Measurements from ENCODE around the gene TTC36.
A peak's percentile ranks its signal among the peaks of the same experiment; 100 is the strongest.
"Not testable (repeated sequence)": the region's sequence is repeated elsewhere in the genome, so short reads cannot be mapped to it uniquely, and the experiment has no call there.

TTC36 gene, protein sequence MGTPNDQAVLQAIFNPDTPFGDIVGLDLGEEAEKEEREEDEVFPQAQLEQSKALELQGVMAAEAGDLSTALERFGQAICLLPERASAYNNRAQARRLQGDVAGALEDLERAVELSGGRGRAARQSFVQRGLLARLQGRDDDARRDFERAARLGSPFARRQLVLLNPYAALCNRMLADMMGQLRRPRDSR

DNA sequence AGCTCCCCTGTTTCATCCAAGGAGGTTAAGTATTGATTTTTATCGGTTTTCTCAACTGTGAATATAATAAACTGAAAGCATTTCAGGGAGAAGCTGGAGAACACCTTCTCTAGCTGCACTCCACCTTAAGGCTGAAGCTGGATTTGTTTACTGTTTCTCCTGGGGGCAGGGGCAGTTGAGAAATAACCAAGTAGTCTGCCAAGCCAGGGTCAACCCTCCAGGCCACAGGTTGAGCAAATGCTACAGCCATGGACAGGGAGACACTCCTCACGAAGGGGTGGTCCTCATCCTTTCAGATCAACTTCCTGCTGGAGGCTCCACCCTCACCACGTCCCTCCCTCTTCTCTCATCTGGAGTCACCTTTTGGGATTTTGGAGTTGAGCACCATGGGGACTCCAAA lies at the start of gene TTC36:
Gene TTC36 (plus strand): TSS at position 366 of the 400 bp plus-strand sequence. CDS start 21 bp downstream, at position 387.
- DNase-seq = no peak

DNA sequence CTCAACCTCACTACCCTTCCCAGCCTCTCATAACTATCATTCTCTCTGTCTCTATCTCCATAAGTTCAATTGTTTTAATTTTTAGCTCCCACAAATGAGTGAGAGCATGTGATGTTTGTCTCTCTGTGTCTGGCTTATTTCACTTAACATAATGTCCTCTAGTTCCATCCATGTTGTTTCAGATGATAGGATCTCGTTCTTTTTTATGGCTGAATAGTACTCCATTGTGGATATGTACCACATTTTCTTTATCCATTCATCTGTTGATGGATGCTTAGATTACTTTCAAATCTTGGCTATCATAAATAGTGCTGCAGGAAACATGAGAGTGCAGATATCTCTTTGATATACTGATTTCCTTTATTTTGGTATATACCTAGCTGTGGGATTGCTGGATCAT lies 46.0 kb upstream of the TTC36 start:
- not testable (repeated sequence) for DNase-seq

DNA sequence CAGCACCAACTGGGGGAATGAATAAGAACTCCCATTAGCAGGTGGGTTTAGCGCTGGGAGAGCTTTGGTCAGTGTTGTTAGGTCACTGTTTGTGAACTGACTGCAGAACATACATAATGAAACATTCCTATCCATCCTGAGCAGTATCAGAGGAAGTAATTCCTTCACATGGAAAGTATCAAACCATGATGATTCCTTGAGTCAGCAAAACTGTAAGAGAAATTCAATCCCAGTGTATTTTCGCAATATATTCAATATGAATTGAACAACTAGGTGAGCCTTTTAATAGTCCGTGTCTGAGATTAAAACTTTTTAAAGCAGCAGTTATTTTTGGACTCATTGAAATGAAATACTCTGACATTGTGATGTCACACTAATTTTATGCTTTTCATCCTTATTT lies 42.9 kb upstream of the TTC36 start:
- no peak for DNase-seq

DNA sequence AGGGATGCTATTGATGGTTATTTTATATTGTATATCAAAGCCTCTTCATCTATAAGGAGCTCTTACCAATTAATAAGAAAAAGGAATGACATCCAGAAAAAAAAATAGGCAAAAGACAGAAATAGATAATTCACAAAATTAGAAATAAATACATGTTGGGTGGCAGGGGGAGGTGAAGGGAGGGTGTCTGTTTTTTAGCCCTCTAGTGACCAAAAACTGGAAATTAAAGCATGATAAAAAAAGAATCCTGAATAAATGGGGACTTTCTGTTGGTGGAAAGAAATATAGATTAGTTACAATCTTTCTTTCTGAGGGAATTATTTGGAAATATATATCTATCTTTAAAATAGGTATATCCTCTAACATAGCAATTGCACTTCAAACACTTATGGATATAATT lies 42.0 kb upstream of the TTC36 start:
- DNase-seq = peak; percentile 2 to 37

DNA sequence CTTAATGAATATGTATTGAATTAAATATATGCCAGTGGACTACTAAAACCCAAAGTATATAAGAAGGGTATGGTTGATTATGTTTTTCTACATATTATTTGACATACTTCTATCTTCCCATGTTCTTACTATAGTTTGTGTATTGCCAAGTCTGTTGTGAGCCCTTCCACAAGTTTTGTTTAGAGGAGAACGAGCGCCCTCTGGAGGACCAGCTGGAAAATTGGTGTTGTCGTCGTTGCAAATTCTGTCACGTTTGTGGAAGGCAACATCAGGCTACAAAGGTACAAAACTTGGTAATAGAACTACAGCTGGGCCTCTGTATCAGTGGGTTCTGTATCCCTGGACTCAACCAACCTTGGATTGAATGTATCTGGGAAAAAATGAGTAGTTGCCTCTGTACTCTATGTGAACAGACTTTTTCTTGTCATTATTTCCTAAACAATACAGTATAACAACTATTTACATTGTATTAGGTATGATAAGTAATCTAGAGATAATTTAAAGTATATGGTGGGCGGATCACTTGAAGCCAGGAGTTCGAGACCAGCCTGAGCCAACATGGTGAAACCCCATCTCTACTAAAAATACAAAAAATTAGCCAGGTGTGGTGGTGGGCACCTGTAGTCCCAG lies 38.7 kb upstream of the TTC36 start:
- peak; percentile 91 to 95 for DNase-seq

DNA sequence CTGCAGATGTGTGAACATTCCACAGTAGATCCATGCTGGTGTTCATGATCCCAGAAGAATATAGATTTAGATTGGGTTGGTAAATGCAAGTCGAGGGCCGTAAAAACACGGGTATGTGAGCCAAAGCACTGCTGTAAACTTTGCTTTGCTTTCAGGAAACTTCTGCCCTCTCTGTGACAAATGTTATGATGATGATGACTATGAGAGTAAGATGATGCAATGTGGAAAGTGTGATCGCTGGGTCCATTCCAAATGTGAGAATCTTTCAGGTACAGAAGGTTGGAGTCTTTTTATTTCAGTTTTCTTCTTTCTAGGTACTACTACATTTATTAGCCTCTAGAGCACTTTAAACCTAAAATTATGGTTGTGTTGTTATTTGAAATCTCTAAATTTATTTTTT lies 36.2 kb upstream of the TTC36 start:
- no peak for DNase-seq

DNA sequence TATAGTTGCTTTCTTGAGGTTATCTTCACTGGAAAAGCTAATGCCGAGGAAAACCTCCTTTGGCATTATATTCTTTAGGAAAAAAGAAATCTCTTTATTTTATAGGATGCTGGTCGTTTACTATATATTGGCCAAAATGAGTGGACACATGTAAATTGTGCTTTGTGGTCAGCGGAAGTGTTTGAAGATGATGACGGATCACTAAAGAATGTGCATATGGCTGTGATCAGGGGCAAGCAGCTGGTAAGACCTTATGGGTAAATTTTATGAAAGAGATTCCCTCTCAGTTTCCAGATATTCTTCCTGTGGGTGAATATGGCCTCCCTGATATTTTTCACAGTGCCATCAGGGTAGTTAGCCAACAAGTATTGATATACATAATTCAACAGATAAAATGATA lies 29.4 kb upstream of the TTC36 start:
- DNase-seq = no peak

DNA sequence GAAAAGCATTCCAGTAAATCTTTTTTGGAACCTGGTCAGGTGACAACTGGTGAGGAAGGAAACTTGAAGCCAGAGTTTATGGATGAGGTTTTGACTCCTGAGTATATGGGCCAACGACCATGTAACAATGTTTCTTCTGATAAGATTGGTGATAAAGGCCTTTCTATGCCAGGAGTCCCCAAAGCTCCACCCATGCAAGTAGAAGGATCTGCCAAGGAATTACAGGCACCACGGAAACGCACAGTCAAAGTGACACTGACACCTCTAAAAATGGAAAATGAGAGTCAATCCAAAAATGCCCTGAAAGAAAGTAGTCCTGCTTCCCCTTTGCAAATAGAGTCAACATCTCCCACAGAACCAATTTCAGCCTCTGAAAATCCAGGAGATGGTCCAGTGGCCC lies 24.1 kb upstream of the TTC36 start:
- no peak for DNase-seq

DNA sequence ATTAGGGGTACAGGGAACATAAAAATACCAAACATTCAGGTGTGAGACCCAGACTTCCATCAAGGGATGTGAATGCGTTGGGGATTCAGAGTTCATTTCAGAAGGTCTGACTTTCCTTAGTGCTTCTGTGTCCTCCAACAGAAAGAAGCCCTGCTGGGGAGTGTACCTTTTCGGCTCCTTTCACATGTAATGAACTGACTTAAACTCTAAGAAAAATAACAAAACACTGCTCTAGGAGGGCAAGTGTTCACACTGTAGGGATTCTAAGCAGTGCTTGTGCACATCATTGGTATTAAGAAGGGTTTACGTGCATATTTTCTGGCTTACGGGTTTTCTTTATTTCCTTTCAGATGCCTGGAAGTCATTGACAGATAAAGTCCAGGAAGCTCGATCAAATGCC lies 15.7 kb upstream of the TTC36 start:
- no peak for DNase-seq

DNA sequence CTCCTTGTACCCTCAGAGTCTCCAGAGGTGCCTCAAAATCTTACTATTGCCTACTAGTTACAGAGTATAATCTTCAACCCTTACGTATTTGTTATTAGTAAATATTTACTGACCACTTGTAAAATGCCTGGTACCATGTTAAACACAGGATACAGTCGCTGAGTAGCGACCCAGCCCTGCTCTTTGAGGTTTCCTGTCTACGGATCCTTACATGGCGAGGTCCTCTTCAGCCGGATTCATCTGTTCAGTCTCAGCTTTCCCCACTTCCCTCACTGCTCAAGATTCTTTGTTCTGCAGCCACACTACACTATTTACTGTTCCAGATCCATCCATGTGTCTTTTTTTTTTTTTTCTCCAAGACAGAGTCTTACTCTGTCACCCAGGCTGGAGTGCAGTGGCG lies 13.2 kb upstream of the TTC36 start:
- peak; percentile 95 to 98 for DNase-seq

DNA sequence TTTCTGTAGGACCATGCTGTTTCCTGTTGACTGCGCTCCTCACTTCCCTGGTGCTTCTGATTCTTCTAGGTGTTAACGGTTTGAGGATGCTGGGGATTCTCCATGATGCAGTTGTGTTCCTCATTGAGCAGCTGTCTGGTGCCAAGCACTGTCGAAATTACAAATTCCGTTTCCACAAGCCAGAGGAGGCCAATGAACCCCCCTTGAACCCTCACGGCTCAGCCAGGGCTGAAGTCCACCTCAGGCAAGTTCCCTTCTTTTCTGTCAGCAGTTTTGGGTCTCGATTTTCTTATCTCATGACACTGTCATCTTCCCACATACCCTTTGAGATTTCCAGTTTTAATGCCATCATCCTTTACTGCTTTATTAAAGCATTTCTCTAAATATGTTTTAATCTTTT lies 7.7 kb upstream of the TTC36 start:
- no peak for DNase-seq

DNA sequence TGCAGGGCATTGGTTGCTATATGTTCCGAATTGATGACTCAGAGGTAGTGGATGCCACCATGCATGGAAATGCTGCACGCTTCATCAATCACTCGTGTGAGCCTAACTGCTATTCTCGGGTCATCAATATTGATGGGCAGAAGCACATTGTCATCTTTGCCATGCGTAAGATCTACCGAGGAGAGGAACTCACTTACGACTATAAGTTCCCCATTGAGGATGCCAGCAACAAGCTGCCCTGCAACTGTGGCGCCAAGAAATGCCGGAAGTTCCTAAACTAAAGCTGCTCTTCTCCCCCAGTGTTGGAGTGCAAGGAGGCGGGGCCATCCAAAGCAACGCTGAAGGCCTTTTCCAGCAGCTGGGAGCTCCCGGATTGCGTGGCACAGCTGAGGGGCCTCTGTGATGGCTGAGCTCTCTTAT lies 5.4 kb upstream of the TTC36 start:
- DNase-seq = no peak

DNA sequence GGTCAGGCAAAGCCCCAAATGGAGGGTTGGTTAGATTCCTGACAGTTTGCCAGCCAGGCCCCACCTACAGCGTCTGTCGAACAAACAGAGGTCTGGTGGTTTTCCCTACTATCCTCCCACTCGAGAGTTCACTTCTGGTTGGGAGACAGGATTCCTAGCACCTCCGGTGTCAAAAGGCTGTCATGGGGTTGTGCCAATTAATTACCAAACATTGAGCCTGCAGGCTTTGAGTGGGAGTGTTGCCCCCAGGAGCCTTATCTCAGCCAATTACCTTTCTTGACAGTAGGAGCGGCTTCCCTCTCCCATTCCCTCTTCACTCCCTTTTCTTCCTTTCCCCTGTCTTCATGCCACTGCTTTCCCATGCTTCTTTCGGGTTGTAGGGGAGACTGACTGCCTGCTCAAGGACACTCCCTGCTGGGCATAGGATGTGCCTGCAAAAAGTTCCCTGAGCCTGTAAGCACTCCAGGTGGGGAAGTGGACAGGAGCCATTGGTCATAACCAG lies 4.7 kb upstream of the TTC36 start:
- DNase-seq = peak; percentile 25 to 28

DNA sequence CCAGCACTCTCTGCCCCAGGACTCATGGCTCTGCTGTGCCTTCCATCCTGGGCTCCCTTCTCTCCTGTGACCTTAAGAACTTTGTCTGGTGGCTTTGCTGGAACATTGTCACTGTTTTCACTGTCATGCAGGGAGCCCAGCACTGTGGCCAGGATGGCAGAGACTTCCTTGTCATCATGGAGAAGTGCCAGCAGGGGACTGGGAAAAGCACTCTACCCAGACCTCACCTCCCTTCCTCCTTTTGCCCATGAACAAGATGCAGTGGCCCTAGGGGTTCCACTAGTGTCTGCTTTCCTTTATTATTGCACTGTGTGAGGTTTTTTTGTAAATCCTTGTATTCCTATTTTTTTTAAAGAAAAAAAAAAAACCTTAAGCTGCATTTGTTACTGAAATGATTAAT lies 2.9 kb upstream of the TTC36 start:
- no peak for DNase-seq

DNA sequence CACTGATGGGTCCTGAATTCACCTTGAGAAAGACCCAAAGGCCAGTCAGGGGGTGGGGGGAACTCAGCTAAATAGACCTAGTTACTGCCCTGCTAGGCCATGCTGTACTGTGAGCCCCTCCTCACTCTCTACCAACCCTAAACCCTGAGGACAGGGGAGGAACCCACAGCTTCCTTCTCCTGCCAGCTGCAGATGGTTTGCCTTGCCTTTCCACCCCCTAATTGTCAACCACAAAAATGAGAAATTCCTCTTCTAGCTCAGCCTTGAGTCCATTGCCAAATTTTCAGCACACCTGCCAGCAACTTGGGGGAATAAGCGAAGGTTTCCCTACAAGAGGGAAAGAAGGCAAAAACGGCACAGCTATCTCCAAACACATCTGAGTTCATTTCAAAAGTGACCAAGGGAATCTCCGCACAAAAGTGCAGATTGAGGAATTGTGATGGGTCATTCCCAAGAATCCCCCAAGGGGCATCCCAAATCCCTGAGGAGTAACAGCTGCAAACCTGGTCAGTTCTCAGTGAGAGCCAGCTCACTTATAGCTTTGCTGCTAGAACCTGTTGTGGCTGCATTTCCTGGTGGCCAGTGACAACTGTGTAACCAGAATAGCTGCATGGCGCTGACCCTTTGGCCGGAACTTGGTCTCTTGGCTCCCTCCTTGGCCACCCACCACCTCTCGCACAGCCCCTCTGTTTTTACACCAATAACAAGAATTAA lies 2.4 kb upstream of the TTC36 start:
- DNase-seq = peak; percentile 25 to 35

DNA sequence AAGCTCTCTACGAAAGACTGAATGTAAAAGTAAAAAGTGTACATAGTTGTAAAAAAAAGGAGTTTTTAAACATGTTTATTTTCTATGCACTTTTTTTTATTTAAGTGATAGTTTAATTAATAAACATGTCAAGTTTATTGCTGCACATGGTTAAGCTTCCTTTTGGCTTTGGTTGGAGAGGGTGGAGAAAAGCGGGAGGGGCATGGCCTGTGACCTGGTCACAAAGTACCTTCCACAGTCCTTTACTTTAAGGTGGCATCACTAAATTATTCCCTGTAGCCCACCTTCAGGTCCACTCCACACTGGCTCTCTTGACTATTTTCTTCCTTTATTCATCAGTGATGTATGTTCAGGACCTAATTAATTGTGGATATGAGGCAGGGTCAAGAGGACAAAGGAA lies 586 bp upstream of the TTC36 start:
- DNase-seq = no peak

DNA sequence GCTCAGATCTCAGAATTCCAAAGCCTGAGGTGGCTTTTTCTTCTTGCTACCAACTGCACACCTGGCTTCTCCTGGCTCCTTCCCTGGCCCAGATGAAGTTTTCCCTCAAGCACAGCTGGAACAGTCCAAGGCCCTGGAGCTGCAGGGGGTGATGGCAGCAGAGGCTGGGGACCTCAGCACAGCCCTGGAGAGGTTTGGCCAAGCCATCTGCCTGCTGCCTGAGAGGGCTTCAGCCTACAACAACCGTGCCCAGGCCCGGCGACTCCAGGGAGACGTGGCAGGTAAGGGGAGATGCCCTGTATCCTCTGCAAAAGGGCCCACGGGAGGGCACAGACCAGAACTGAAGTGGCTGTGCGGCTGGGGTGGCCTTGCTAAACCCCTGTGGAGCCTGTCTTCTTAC lies 1.2 kb downstream of the TTC36 start:
- DNase-seq = no peak

DNA sequence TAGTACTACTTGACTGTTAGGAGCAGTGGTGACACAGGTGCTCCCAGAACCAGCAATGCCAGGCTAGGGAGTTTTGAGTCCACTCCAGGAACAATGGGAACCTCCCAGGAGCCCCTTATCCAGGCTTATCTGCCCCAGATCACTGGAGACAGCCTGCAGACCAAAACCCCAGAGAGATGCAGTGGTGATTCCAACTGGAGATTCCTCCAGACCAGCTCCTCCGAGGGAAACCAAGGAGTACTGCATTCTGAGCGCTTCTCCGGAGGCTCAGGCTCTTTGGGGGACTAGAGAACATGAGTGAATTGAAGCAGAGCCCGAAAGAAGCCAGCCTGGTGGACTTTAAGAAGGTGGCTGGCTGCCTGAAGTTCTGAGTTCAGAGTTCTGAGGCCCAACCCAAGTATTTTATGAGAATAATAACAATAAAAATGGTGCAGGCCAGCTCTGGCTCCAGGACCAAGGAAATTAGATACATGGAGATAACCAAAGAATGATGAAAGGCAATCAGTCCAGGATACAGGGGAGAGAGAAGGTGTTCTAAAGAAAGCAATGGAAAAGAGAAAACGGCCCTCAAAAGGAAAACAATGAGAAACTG lies 2.4 kb downstream of the TTC36 start:
- no peak for DNase-seq

DNA sequence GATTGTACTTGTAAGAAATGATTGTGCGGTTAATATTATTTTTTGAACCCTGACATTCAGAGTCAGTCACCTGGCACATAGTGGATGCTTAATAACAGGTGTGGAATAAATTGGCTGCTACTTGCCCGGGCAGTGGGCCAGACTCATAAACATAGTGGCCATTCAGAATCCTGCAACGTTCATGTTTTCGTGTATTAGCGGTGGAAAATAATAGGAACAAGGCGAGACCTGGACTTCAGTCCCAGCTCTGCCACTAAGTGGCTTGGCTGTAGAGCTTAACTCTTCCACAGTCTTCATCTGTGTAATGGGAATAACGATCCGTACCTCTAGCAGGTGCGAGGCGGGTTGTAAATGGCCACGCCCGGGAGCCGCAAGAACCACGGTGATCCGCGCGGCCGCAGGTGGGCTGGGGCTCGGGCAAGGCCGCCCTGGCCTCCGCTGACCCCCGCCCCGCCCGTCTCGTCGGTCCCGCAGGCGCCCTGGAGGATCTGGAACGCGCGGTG lies 3.0 kb downstream of the TTC36 start:
- no peak for DNase-seq

DNA sequence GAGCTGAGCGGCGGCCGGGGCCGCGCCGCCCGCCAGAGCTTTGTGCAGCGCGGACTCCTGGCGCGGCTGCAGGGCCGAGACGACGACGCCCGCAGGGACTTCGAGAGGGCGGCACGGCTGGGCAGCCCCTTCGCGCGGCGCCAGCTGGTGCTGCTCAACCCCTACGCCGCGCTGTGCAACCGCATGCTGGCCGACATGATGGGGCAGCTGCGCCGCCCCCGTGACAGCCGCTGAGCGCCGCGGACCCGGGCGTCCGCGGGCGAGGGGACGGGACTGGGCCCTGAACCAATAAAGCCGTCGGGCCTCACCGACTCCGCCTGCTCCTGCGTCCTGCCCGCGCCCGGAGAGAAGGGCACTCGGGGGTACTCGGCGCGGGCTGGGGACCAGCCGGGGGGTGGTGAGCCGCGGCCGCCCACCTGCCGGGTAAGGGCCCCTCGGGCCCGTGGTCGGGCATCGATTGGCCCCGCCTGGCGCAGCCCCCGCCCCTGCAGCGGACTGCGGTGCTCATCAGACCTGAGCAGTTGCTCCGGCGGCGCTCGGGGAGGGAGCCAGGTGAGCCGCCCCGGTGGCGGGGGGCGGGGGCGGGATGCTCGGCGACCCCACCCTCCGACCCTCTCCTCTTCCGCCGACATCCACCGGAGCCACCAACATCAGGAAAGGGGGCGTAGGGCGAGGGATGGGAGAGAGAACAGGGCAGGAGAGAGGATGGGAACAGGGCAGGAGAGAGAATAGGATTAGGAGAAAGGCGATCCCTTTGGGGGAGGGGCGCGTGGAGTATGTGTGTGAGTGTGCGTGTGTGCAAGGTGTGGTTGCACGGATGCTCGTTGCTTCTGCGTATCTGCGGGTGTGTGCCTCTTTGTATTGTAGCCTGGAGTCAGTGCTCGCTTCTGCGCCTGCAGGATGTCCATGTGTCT lies 3.7 kb downstream of the TTC36 start, which contains the start of gene TMEM25:
Gene TMEM25 (plus strand): TSS at position 510 of the 914 bp plus-strand sequence. CDS start 610 bp downstream, outside the sequence.
- DNase-seq = no peak

DNA sequence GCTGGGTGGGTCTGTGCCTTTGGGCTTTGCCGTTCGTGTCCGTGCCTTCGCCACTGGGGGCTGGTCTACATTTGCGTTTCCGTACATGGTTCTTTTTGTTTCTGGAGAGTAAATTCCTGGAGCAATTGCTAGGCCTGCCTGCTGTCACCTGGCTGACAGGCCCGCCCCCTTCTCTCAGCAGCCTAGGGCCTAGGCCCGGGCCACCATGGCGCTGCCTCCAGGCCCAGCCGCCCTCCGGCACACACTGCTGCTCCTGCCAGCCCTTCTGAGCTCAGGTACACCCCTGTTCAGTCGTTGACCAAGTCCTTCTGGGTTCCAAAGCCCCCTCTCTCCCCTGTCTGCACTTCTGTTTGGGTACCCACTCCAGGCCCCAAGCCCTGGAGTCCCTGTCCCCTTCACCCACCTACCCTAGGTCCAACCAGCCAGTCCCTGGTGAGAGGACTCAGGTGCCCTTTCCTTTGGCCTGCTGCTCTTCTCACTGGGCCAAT lies 4.4 kb downstream of the TTC36 start:
- no peak for DNase-seq

DNA sequence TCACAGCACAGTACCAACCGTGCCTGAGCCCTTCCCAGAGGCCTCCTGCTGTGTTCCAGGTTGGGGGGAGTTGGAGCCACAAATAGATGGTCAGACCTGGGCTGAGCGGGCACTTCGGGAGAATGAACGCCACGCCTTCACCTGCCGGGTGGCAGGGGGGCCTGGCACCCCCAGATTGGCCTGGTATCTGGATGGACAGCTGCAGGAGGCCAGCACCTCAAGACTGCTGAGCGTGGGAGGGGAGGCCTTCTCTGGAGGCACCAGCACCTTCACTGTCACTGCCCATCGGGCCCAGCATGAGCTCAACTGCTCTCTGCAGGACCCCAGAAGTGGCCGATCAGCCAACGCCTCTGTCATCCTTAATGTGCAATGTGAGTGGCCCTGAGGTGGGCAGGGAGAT lies 4.8 kb downstream of the TTC36 start:
- no peak for DNase-seq
